GM19452 (cell line): ENCODE measurements around the gene RPRD1B.

Experiments used
- ATAC-seq: cut with Tn5 transposase; IDR thresholded peaks from one replicate; pipeline ENCODE4 v1.9.1; 2021; ENCODE audit not compliant: unreplicated experiment

The RPRD1B gene

GRCh38 chr20:38117205-38117604 lies 83.7 kb downstream of the RPRD1B start:
- no peak for ATAC-seq

GRCh38 chr20:38117635-38118034 lies 84.1 kb downstream of the RPRD1B start:
- no peak for ATAC-seq

- ATAC-seq, result no peak
Measured at GRCh38 chr20:38119446-38119845, 85.9 kb downstream of the RPRD1B start.

- no peak for ATAC-seq
Measured at GRCh38 chr20:38120625-38120988, 87.1 kb downstream of the RPRD1B start.

GRCh38 chr20:38121741-38122140 lies 88.2 kb downstream of the RPRD1B start:
- no peak for ATAC-seq

- ATAC-seq, result no peak
Measured at GRCh38 chr20:38123021-38123587, 89.6 kb downstream of the RPRD1B start.

GRCh38 chr20:38125157-38126056 lies 91.9 kb downstream of the RPRD1B start:
- no peak for ATAC-seq

GRCh38 chr20:38126146-38126921 lies 92.8 kb downstream of the RPRD1B start:
- no peak for ATAC-seq

GRCh38 chr20:38126932-38127621 lies 93.5 kb downstream of the RPRD1B start:
- no peak for ATAC-seq

- no peak for ATAC-seq
Measured at GRCh38 chr20:38127920-38128528, 94.5 kb downstream of the RPRD1B start.

GRCh38 chr20:38128691-38129090 lies 95.1 kb downstream of the RPRD1B start:
- ATAC-seq, result no peak

GRCh38 chr20:38129248-38129865 lies 95.8 kb downstream of the RPRD1B start:
- ATAC-seq, result no peak

GRCh38 chr20:38129893-38130609 lies 96.5 kb downstream of the RPRD1B start:
- ATAC-seq, result no peak

- ATAC-seq, result no peak
Measured at GRCh38 chr20:38130687-38131587, 97.4 kb downstream of the RPRD1B start.

GRCh38 chr20:38131588-38132121 lies 98.1 kb downstream of the RPRD1B start:
- no peak for ATAC-seq

GRCh38 chr20:38132156-38132909 lies 98.8 kb downstream of the RPRD1B start:
- ATAC-seq, result no peak

GRCh38 chr20:38132910-38133501 lies 99.5 kb downstream of the RPRD1B start:
- ATAC-seq, result no peak
